ENCODE data around the gene PI4K2A.

DNA sequence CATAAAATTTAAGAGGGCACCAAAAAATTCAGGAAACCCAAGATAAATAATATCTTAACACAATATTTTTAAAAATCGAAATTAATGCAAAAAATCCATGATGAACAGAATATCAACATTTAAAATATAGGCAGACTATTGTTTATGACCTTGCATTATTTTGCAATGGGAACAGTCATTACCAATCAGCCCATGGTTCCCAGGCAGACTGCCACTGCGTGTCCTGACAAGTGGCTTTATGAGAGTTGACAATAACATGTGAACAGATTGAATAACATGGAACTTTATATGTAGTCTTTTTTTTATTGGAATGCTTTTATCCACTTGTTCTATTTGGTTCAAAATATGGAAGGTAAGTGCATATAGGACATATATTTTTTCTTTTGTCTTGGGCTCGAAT, 49.7 kb downstream of the PI4K2A start:
- TF ChIP-seq, protein P1, sequence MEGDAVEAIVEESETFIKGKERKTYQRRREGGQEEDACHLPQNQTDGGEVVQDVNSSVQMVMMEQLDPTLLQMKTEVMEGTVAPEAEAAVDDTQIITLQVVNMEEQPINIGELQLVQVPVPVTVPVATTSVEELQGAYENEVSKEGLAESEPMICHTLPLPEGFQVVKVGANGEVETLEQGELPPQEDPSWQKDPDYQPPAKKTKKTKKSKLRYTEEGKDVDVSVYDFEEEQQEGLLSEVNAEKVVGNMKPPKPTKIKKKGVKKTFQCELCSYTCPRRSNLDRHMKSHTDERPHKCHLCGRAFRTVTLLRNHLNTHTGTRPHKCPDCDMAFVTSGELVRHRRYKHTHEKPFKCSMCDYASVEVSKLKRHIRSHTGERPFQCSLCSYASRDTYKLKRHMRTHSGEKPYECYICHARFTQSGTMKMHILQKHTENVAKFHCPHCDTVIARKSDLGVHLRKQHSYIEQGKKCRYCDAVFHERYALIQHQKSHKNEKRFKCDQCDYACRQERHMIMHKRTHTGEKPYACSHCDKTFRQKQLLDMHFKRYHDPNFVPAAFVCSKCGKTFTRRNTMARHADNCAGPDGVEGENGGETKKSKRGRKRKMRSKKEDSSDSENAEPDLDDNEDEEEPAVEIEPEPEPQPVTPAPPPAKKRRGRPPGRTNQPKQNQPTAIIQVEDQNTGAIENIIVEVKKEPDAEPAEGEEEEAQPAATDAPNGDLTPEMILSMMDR (tag by site-specific recombination; IDR thresholded peaks at IDR 0.05), result no peak
- no peak for TF ChIP-seq ZNF768 (tag by site-specific recombination; IDR thresholded peaks at IDR 0.05)
- TF ChIP-seq, protein P2, sequence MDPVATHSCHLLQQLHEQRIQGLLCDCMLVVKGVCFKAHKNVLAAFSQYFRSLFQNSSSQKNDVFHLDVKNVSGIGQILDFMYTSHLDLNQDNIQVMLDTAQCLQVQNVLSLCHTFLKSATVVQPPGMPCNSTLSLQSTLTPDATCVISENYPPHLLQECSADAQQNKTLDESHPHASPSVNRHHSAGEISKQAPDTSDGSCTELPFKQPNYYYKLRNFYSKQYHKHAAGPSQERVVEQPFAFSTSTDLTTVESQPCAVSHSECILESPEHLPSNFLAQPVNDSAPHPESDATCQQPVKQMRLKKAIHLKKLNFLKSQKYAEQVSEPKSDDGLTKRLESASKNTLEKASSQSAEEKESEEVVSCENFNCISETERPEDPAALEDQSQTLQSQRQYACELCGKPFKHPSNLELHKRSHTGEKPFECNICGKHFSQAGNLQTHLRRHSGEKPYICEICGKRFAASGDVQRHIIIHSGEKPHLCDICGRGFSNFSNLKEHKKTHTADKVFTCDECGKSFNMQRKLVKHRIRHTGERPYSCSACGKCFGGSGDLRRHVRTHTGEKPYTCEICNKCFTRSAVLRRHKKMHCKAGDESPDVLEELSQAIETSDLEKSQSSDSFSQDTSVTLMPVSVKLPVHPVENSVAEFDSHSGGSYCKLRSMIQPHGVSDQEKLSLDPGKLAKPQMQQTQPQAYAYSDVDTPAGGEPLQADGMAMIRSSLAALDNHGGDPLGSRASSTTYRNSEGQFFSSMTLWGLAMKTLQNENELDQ (tag by site-specific recombination; IDR thresholded peaks at IDR 0.05; ENCODE audit: low read depth), result no peak
